Ishikawa (cell line): ENCODE results near the gene CEP128.

ENCODE experiments used
- CEBPB ChIP-seq: IDR thresholded peaks from 2 replicates; pipeline ENCODE4 v1.6.1; 2012
- CREB1 ChIP-seq: IDR thresholded peaks from 2 replicates; pipeline ENCODE4 v1.6.1; 2012; ENCODE audit warnings: low read depth
- EP300 ChIP-seq: IDR thresholded peaks from 2 replicates; pipeline ENCODE4 v1.6.1; 2012; ENCODE audit warnings: borderline replicate concordance
- FOXM1 ChIP-seq: IDR thresholded peaks from 2 replicates; pipeline ENCODE4 v1.6.1; 2012; ENCODE audit warnings: low read depth, borderline replicate concordance
- NFIC ChIP-seq: IDR thresholded peaks from 2 replicates; pipeline ENCODE4 v1.6.1; 2012
- RAD21 ChIP-seq: IDR thresholded peaks from 2 replicates; pipeline ENCODE4 v1.6.1; 2012; ENCODE audit warnings: low read depth
- TAF1 ChIP-seq: IDR thresholded peaks from 2 replicates; pipeline ENCODE4 v1.6.1; 2012; ENCODE audit warnings: low read depth, mild to moderate bottlenecking
- TF ChIP-seq, protein P1 (sequence below): IDR thresholded peaks from 2 replicates; pipeline ENCODE4 v1.6.1; 2012
- TF ChIP-seq, protein P2 (sequence below): IDR thresholded peaks from 2 replicates; pipeline ENCODE4 v1.6.1; 2012

DNA sequence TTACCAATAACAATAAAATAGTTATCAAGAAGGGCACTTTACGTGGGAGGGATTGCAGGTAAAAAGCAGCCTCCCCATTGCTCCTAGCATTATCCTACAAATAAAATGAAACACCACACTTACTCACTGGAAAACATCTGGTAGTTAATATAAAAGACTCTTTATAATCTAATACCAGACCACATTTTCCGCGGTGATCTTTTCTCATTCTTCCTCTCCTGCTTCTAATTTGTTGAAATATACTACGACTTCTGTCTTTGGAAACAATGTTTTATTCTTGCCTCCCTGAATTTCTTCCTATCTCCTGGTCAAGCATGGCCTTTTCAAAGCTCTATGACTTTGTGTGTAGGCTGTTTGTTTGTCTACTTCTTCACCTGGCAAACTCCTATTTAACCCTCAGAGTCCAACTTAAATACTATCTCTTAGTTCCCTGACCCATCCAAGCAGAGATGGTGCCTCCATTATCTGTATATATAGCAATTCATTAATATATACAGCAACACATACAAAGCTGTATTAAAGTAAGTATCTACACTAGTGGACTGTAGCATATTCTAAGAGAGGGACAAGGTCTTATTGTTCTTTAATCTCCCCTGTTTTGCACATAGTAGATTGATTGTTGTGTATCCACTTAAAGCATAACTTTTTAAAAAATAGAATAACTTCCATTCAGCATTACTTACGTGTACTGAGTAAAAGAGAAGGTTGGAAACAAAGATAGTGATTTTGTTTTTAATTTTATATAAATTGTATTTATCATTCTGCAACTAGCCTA lies 228.3 kb downstream of the CEP128 start:
- TF ChIP-seq EP300 (no peak), CEBPB (no peak), TAF1 (no peak), FOXM1 (no peak), RAD21 (no peak), NFIC (no peak), CREB1 (no peak)
- TF ChIP-seq, protein P1, sequence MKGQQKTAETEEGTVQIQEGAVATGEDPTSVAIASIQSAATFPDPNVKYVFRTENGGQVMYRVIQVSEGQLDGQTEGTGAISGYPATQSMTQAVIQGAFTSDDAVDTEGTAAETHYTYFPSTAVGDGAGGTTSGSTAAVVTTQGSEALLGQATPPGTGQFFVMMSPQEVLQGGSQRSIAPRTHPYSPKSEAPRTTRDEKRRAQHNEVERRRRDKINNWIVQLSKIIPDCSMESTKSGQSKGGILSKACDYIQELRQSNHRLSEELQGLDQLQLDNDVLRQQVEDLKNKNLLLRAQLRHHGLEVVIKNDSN = no peak
- TF ChIP-seq, protein P2, sequence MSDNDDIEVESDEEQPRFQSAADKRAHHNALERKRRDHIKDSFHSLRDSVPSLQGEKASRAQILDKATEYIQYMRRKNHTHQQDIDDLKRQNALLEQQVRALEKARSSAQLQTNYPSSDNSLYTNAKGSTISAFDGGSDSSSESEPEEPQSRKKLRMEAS = no peak
